Measurements from ENCODE around the gene TBX2. TPM values are rescaled to one million over a fixed set of nuclear protein-coding genes. Genes with fewer than 3 reads are reported as not detected.

Gene TBX2
- total and polyA plus RNA-seq, 2 of the 13 experiments (the other 11 are each of a cell fraction or from before 2014, with no cell fraction given): 2.8 to 15.3 TPM

- TF ChIP-seq ARID5B (CRISPR knock-in tag; IDR thresholded peaks at IDR 0.05): peak; percentile 74
- no peak for TF ChIP-seq SNAPC4 (CRISPR knock-in tag; IDR thresholded peaks at IDR 0.05)
- no peak for TF ChIP-seq ATRX (CRISPR knock-in tag; IDR thresholded peaks at IDR 0.05; ENCODE audit: borderline replicate concordance)
- TF ChIP-seq ZNF382 (CRISPR knock-in tag; IDR thresholded peaks at IDR 0.05; ENCODE audit: borderline replicate concordance): no peak
- TF ChIP-seq ZKSCAN1 (IDR thresholded peaks at IDR 0.05; ENCODE audit: low read length): no peak
- no peak for TF ChIP-seq ZNF225 (CRISPR knock-in tag; IDR thresholded peaks at IDR 0.05)
- TF ChIP-seq IRF1 (CRISPR knock-in tag; IDR thresholded peaks at IDR 0.05; ENCODE audit: low read depth): no peak
- no peak; the same call in none of the 2 replicates for TF ChIP-seq ZNF747 (CRISPR knock-in tag; IDR thresholded peaks at IDR 0.05; ENCODE audit: borderline replicate concordance)
- no peak for TF ChIP-seq ZNF83 (CRISPR knock-in tag; IDR thresholded peaks at IDR 0.05; ENCODE audit: borderline replicate concordance)
- TF ChIP-seq ARID4A (CRISPR knock-in tag; IDR thresholded peaks at IDR 0.05; ENCODE audit: borderline replicate concordance): peak; percentile 45; the same call in 1 of the 2 replicates
- 0 out of 2 replicates have a peak, but pooled peaks have one; percentile 27 for TF ChIP-seq DMTF1 (CRISPR knock-in tag; IDR thresholded peaks at IDR 0.05)
Observed at GRCh38 chr17:61393904-61394629, 5.6 kb upstream of the TBX2 start (continued).
